HG02981 (cell line): ENCODE data around the gene TTLL11.

Experiments
- ATAC-seq: cut with Tn5 transposase; IDR thresholded peaks from one replicate; pipeline ENCODE4 v1.9.1; 2021; ENCODE audit warnings: mild to moderate bottlenecking, moderate library complexity; ENCODE audit not compliant: unreplicated experiment

TTLL11 gene

GRCh38 chr9:121840838-121841760 lies 252.0 kb downstream of the TTLL11 start:
- no peak for ATAC-seq

- no peak for ATAC-seq
Measured at GRCh38 chr9:121839726-121840500, 253.2 kb downstream of the TTLL11 start.

GRCh38 chr9:121838746-121839669 lies 254.1 kb downstream of the TTLL11 start:
- ATAC-seq, result no peak

- ATAC-seq, result no peak
Measured at GRCh38 chr9:121837113-121837961, 255.8 kb downstream of the TTLL11 start.

- no peak for ATAC-seq
Measured at GRCh38 chr9:121836366-121836885, 256.7 kb downstream of the TTLL11 start.

DNA sequence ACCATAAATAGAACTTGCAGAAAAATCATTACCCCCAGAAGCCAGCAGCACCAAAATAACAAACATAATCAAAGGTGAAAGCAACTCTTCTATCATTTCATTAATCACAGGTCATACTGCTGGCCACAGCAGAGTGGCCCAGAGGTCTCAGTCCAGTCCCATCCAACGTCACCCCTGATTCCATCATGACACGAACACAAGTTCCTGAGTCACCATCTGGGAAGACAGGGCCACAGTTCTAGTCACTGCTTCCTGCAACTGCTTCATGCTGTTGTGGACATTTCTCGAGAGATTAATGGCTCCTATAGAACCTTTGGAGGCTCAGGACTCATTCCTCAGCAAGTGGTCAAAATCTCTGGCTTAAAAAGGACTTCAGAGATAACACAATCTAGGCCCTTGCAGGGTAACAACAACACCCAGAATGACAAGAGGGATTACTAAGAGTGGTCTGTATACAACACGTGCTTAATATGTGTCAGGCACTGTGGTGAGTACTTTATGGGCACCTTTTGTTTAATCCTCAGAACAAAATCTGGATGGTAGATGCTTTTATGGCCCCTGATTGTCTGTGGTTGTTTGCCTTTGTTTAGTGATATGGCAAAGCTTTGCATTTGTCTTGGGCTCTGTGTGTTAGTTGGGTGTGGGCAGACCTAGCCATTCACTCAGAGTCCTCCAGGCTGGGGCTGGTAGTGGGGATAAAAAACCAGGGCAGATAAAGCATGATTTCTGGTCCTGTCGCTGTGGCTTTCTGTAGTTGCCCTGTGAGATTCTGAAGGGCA lies 257.3 kb downstream of the TTLL11 start:
- ATAC-seq, result no peak

GRCh38 chr9:121833061-121833460 lies 260.0 kb downstream of the TTLL11 start:
- ATAC-seq, result no peak

DNA sequence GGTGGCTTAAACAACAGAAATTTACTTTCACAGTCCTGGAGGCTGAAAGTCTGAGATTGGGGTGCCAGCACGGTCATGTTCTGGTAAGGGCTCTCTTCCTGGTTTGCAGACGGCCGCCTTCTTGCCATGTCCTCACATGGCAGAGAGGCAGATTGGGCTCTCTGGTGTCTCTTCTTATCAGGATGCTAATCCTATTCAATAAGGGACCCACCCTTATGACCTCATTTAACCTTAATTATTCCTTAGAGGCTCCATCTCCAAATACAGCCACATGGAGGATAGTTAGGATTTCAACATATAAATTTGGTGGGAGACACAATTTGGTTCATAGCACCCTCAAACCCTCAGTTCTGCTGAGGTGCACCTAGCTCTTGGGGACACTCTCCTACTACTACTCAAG lies 261.2 kb downstream of the TTLL11 start:
- ATAC-seq, result no peak

DNA sequence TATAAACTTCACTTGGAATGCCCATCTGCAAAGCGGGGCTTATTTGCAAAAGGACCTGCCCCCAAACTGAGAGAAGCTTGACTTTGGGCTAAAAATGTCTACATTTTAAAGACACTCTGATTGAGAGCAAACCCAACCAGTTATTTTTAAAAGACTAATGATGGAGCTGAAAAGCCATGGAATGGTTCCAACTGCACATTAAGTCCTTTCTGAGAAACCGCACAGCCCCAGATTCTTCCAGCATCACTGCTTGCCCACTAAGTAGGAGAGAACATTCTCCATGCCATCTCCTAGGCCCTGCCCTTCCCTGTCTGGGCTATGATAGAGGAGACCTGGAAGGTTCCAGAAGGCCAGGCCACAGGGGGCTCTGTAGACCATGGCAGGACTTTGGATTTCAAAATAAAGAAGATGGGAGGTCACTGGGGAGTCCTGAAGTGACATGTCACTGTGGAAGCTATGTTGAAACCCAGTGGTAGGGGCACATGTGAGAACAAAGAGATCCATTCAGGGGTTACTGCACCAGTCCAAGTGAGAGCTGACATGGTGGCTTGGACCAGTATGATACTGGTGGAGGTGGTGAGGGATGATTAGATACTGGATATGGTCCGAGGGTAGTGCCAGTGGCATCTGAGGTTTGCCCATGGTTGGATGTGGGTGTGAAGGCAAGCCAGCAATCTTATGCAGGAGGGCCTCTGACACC lies 262.5 kb downstream of the TTLL11 start:
- ATAC-seq, result no peak

- ATAC-seq, result no peak
Measured at GRCh38 chr9:121827251-121827967, 265.7 kb downstream of the TTLL11 start.

DNA sequence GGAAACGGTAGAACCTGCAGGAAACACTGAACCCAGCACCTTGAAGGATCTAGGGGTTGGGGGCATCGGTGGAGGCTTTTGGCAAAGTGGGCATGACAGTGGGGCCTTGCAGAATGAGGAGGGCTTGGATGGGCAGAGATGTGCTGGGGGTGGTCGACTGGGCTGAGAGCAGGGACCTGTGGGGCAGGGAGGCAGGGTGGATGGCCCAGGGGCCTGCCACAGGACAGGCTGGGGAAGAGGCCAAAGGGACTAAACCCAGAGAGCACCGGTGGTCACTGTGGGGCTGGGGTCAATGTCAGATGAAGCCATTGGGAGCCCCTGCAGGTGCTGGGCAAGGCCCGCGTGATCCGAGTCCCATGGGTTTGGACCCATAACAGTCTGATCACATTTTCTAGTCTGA lies 266.4 kb downstream of the TTLL11 start:
- no peak for ATAC-seq

GRCh38 chr9:121825031-121825691 lies 267.9 kb downstream of the TTLL11 start:
- ATAC-seq, result no peak

DNA sequence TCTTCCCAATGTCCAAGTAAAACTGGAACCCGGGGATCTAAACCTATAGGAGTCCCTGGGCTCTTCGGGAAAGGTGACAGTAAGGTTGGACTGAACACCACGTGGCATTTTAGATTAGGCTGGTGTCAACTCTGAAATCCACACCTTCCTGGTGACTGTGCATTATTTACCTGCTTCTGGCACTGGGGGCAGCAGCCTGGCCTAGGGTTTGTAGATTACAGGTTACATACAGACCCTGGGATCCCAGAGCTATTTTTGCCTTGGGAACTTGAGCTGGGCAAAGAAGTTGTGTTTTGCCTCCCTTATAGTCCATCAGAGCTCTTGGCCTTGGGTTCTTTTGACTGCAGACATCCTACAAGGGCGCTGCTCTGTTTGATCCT lies 268.5 kb downstream of the TTLL11 start:
- ATAC-seq, result no peak

DNA sequence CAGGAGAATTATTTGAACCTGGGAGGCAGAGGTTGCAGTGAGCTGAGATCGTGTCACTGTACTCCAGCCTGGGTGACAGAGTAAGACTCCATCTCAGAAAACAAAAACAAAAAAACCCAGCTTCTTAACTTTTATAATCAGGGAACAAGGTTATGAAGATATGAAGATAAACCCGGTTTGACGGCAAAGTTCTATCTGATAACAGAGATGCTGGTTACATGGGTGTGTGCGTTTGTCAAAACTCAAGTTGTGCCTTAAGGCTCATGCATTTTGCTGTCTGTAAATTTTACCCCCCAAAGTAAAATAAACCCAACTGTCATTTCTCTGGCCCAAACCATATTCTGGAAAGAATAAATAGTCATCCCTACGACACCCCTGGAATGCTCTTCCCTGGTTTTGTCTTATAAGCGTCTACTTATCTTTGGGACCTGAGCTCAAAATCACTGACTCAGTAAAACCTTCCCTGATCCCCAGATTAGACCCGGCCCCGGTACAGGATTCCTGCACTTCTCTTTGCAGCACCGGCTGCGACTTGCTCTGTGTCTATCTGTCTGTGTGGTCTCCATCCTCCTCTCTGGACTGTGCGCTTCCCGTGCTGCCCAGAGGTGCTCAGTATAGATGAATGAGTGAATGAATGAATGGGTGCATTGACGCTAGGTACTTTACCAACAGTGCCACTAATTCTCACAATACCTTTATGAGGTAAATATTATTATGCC lies 269.5 kb downstream of the TTLL11 start:
- ATAC-seq, result no peak

DNA sequence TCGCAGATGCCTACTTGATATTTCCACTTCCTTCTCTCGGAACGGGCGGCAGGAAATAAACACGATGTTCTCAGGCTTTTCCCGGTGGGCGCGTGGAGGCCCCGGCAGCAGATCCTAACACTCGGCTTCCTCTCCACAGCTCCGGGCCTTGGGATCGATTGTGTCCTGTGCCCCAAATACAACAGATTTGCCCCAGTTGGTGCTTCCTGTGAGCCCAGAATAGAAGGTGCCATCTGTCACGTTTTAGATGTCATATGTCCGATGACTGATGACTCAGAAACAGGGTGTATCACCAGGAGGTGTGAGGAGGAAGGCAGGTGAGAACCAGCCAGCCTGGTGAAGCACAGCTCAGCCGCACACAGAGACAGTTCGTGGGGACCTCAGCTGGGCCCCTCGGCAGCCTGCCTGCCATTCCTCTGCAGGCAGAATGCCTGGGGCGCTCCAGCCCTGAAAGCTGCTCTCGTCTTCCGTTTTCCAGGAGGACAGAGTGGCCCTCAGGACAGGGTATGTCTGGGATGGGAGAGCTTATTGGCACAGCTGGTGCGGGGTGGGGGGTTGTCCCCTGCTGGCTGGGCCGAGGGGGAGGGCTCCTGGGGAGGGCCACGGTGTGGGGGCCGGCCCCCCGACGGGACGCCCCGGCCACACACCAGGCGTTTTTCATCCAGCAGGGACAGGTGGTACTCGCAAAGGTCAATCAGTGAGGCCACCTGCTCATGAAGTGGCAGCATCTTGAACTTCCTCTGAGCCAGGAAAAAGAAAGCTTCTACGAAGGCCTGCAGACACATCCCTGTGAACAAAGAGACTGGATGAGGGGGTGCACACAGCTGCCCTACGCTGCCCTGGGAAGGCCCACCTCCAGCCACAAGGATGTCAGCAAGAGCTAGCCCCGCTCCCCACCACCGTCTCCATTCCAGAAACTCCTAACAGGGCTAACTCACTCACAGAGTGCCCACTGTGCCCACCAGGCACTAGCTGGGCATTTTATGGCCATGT lies 270.7 kb downstream of the TTLL11 start:
- ATAC-seq, result no peak
